HG02938 (cell line): ENCODE results near the gene CDK15.
"Not testable (repeated sequence)": the region's sequence is repeated elsewhere in the genome, so short reads cannot be mapped to it uniquely, and the experiment has no call there.

Experiments used
- ATAC-seq: cut with Tn5 transposase; IDR thresholded peaks from one replicate; pipeline ENCODE4 v1.9.1; 2021; ENCODE audit warnings: mild to moderate bottlenecking, moderate library complexity; ENCODE audit not compliant: unreplicated experiment

CDK15 gene

DNA sequence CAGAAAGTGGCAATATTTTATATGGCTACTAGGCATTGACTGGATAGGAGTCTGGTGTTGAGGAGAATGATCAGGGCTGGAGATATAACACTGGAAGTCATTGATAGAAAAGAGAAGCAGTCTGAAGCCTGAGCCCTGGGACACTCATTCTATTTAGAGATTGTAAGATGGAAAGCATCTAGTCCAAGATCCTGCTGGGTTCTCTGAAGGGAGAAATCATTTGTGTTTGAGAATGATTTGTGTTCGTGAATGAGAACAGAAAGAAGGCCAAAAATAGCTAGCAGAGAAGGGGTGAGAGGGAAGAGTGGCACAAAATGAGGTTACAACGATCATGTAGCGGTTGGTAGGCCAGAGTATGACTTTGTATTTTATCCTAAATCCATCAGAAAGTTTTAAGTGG is 18.0 kb upstream of the CDK15 start:
- ATAC-seq, result no peak

DNA sequence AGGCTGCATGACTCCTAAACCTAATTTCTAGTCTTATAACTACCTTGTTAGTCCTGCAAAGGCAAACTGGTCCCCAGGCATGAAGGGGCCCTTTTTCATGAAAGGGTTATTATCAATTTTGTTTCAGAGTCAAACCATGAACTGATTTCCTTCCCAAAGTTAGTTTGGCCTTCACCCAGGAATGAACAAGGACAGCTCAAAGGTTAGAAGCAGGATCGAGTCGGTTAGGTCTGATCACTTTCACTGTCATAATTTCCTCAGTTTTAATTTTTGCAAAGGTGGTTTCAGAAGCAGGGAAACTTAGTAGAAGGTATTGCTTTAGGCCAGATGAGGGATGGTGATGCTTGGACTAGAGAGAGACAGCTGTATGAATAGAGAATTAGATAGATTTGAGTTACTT is 16.9 kb upstream of the CDK15 start:
- ATAC-seq, result no peak

- ATAC-seq, result no peak
Observed at GRCh38 chr2:201790291-201790690, 16.0 kb upstream of the CDK15 start.

GRCh38 chr2:201790989-201791388 is 15.3 kb upstream of the CDK15 start:
- ATAC-seq, result no peak

- no peak for ATAC-seq
Observed at GRCh38 chr2:201793631-201794030, 12.7 kb upstream of the CDK15 start.

DNA sequence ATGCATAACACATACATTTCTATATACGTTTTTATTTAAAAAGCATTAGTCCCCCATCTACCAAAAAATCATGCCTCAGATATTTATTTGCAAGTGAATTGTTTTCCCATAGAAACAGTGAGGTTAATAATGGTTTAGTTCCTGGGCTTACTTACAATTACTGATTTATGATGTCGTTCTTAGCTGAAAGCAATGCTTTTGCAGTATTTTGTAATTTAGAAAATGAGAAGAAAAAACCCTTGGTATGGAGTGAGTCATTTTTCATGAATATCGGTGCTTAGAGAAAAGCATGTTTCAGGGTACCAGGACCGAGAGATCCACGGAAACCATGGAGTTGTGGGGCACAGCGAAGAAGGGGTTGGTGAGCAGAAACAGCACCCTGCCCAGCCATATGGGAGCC is 12.0 kb upstream of the CDK15 start:
- no peak for ATAC-seq

DNA sequence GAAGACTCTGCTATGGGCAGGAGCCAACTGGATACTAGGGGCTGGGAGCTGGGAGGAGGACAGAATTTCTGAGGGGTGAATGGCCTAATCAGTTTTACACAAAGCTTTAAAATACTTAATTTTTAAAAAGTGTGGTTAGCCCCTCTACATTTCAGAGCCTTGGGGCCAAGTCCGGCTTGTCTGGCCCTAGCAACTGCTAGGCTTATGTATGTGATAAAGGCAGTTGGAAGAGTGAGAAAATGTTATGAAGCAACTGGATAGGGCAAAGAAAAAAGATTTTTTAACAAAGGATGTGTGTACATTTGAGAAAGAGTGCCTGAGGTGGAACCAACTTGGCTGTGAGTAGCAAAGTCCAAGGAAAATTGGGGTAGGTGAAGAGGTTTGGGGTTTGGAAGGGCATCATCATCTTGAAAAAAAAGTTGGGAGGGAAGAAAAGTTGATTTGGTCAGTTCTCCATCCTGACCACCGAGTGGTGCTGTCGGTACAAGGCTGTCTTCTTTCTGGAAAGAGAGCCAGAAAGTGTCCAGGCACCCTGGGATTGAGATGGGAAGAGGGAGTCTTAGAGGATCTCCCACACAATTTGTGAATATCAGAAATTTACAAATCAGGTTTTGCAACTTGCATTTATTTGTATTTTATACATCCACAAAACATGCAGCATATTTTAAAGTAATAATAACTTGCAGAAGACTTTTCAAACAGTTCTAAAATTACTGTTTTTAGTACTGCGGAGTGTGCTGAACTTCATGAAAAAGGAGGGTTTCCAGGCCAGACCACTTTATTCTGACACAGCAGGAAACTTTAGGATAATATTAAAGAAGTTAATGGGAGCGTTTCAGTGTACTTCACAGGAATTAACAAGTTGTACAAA is 10.5 kb upstream of the CDK15 start:
- no peak for ATAC-seq

DNA sequence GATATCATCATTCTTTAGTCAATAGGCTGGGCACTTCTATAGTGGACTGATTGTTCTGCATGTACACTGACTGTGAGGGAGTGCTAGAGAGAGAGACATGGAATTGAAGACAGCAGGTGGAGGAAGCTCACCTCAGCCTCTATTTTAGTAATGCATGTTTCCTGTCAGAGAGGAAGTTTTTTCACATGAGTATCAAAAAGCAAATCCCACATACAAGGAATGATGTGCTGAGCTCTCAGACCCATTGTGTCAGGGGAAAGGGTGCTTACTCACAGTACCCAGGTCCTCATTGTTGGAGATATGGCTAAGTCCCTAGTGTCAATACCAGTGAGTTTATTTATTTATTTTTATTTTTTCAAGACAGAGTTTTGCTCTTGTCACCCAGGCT is 9.9 kb upstream of the CDK15 start:
- no peak for ATAC-seq

GRCh38 chr2:201797175-201797840 is 9.0 kb upstream of the CDK15 start:
- ATAC-seq, result no peak

- no peak for ATAC-seq
Observed at GRCh38 chr2:201798252-201798913, 8.0 kb upstream of the CDK15 start.

- not testable (repeated sequence) for ATAC-seq
Observed at GRCh38 chr2:201798914-201799285, 7.4 kb upstream of the CDK15 start.

DNA sequence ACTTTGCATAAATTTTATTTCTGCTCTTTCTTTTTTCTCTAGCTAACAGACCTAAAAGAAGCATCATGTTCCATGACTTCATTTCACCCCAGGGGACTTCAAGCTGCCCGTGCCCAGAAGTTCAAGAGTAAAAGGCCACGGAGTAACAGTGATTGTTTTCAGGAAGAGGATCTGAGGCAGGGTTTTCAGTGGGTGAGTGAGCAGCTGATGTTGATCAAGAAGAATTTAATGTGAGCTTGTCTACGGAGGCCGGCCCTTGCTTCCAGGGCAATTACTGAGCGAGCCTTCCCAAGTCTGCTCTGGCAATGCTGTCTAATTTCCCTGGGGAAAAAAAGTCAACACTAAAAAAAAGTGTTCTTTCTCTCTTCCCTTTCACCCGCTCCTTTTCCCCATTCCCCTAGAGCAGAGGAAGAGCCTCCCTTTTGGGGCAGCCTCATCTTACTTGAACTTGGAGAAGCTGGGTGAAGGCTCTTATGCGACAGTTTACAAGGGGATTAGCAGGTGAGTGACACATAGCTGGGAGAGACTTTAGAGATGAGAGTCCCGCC is 1.2 kb downstream of the CDK15 start:
- ATAC-seq, result no peak

GRCh38 chr2:201808027-201808426 is 1.7 kb downstream of the CDK15 start:
- no peak for ATAC-seq

GRCh38 chr2:201809633-201810032 is 3.3 kb downstream of the CDK15 start:
- no peak for ATAC-seq

DNA sequence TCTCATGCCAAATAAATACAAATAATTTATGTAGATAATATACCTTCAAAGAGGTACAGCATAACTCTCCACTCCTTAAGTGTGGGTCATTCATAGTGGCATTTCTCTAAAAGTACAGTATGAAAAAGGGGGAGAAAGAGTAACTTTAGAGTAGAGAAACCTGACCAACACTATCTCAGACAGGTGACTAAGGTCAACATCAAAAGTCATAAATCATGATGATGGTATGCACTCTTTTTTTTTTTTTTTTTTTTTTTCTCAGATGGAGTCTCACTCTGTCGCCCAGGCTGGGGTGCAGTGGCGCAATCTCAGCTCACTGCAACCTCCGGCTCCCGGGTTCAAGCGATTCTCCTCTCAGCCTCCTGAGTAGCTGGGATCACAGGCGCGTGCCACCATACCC is 4.3 kb downstream of the CDK15 start:
- not testable (repeated sequence) for ATAC-seq

- ATAC-seq, result no peak
Observed at GRCh38 chr2:201813996-201814760, 7.8 kb downstream of the CDK15 start.

GRCh38 chr2:201816657-201817575 is 10.6 kb downstream of the CDK15 start:
- no peak for ATAC-seq

DNA sequence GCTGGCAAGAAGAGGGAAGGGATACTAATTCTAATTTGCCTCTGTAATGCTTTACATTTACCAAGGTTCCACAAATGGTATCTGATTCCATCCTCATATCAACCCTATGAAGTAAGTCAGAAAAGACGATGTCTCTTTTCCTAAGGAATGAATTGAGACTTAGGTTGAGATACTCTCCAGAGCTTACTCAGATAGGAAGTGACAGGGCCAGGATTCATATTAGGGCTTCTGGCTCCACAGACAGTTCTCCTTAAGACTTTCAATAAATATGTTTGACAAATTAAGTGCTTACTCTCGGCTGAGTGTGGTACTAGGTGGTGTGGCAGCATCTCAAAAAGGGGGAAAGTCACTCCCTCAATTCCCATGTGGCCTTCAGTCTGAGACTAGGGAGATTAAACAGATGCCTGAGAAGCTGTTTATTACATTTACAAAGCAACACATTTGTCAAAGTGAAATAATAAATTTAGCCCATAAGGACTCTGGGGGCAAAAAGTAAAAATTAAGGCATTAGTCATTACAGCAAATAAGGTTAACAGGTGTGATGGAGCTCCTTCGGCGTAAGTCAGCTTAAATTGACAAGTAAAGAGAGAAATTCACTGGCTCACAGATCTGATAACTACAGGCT is 14.2 kb downstream of the CDK15 start:
- no peak for ATAC-seq

- no peak for ATAC-seq
Observed at GRCh38 chr2:201821080-201821479, 14.7 kb downstream of the CDK15 start.
